ENCODE measurements around the gene ZNF827. TPM values are rescaled to one million over a fixed set of nuclear protein-coding genes. Genes with fewer than 3 reads are reported as not detected.
A peak's percentile ranks its signal among the peaks of the same experiment; 100 is the strongest.

The ZNF827 gene
- total RNA-seq, 1 donor = 16.3 TPM

- H3K4me2 ChIP-seq (ENCODE audit: insufficient read depth, low read length) = no peak overlapping the region
- peaks cover 9% of the 10 kb centered on the region for H3K4me1 ChIP-seq (ENCODE audit: insufficient read depth, low read length)
- no peak overlapping the region for H2AFZ ChIP-seq (ENCODE audit: low read length)
These were observed 78.7 kb downstream of the ZNF827 start for GRCh38 chr4:145859926-145860325.

GRCh38 chr4:145859426-145859825, 79.2 kb downstream of the ZNF827 start:
- TF ChIP-seq CTCF (IDR thresholded peaks at IDR 0.05; ENCODE audit: extremely low read depth, low read depth, low read length) = no peak
- no peaks in the 10 kb centered on the region for H4K20me1 ChIP-seq (ENCODE audit: insufficient read depth, low read length)
- no peaks in the 10 kb centered on the region for H3K79me2 ChIP-seq (ENCODE audit: insufficient read depth, low read length)
- no peak overlapping the region for H2AFZ ChIP-seq (ENCODE audit: low read length)
- no peaks in the 10 kb centered on the region for H3K27me3 ChIP-seq (ENCODE audit: insufficient read depth, low read length)
- no peaks in the 10 kb centered on the region for H3K9me3 ChIP-seq (ENCODE audit: low read depth, low read length)
- peaks cover 9% of the 10 kb centered on the region for H3K4me1 ChIP-seq (ENCODE audit: insufficient read depth, low read length)
- no peak overlapping the region for H3K4me2 ChIP-seq (ENCODE audit: insufficient read depth, low read length)
- no peak for DNase-seq (ENCODE audit: insufficient read length, low spot score, missing footprints)
- H3K4me3 ChIP-seq (ENCODE audit: insufficient read depth, low read length) = no peak overlapping the region
- no peak overlapping the region for H3K27ac ChIP-seq (ENCODE audit: low read depth, low read length)
- H3K36me3 ChIP-seq (ENCODE audit: insufficient read depth, low read length) = no peaks in the 10 kb centered on the region

More at GRCh38 chr4:145859926-145860325, 78.7 kb downstream of the ZNF827 start:
- no peak for TF ChIP-seq CTCF (IDR thresholded peaks at IDR 0.05; ENCODE audit: extremely low read depth, low read depth, low read length)
- no peak overlapping the region for H3K27ac ChIP-seq (ENCODE audit: low read depth, low read length)
- DNase-seq (ENCODE audit: insufficient read length, low spot score, missing footprints) = no peak
- no peaks in the 10 kb centered on the region for H3K36me3 ChIP-seq (ENCODE audit: insufficient read depth, low read length)
- H3K27me3 ChIP-seq (ENCODE audit: insufficient read depth, low read length) = no peaks in the 10 kb centered on the region
- H3K79me2 ChIP-seq (ENCODE audit: insufficient read depth, low read length) = no peaks in the 10 kb centered on the region
- H3K4me3 ChIP-seq (ENCODE audit: insufficient read depth, low read length) = no peak overlapping the region
- H4K20me1 ChIP-seq (ENCODE audit: insufficient read depth, low read length) = no peaks in the 10 kb centered on the region
- no peaks in the 10 kb centered on the region for H3K9me3 ChIP-seq (ENCODE audit: low read depth, low read length)

GRCh38 chr4:145852256-145852839, 86.3 kb downstream of the ZNF827 start:
- Histone ChIP-seq H3K4me1 (ENCODE audit: insufficient read depth, low read length) (peaks cover 19% of the 10 kb centered on the region), H3K36me3 (ENCODE audit: insufficient read depth, low read length) (peaks cover 9% of the 10 kb centered on the region), H3K4me3 (ENCODE audit: insufficient read depth, low read length) (no peak overlapping the region), H3K4me2 (ENCODE audit: insufficient read depth, low read length) (no peak overlapping the region), H3K27ac (ENCODE audit: low read depth, low read length) (no peak overlapping the region), H4K20me1 (ENCODE audit: insufficient read depth, low read length) (no peaks in the 10 kb centered on the region), H3K9me3 (ENCODE audit: low read depth, low read length) (no peaks in the 10 kb centered on the region), H2AFZ (ENCODE audit: low read length) (no peak overlapping the region), H3K79me2 (ENCODE audit: insufficient read depth, low read length) (no peaks in the 10 kb centered on the region), H3K27me3 (ENCODE audit: insufficient read depth, low read length) (no peaks in the 10 kb centered on the region)
- no peak for TF ChIP-seq CTCF (IDR thresholded peaks at IDR 0.05; ENCODE audit: extremely low read depth, low read depth, low read length)
- DNase-seq (ENCODE audit: insufficient read length, low spot score, missing footprints) = no peak

GRCh38 chr4:145851511-145852201, 87.0 kb downstream of the ZNF827 start:
- Histone ChIP-seq H3K27me3 (ENCODE audit: insufficient read depth, low read length) (no peaks in the 10 kb centered on the region), H3K36me3 (ENCODE audit: insufficient read depth, low read length) (peaks cover 9% of the 10 kb centered on the region), H3K4me1 (ENCODE audit: insufficient read depth, low read length) (peaks cover 19% of the 10 kb centered on the region), H3K9me3 (ENCODE audit: low read depth, low read length) (no peaks in the 10 kb centered on the region), H3K4me3 (ENCODE audit: insufficient read depth, low read length) (no peak overlapping the region), H3K79me2 (ENCODE audit: insufficient read depth, low read length) (no peaks in the 10 kb centered on the region), H3K27ac (ENCODE audit: low read depth, low read length) (no peak overlapping the region), H3K4me2 (ENCODE audit: insufficient read depth, low read length) (peak overlapping the region; percentile 25), H2AFZ (ENCODE audit: low read length) (no peak overlapping the region), H4K20me1 (ENCODE audit: insufficient read depth, low read length) (no peaks in the 10 kb centered on the region)
- no peak for DNase-seq (ENCODE audit: insufficient read length, low spot score, missing footprints)
- no peak for TF ChIP-seq CTCF (IDR thresholded peaks at IDR 0.05; ENCODE audit: extremely low read depth, low read depth, low read length)

Measured in osteoblast (primary cell).